Aorta (tissue), 5 donors: Measurements from ENCODE around the gene PRSS12. TPM values are rescaled to one million over a fixed set of nuclear protein-coding genes. Genes with fewer than 3 reads are reported as not detected.
"Not testable (repeated sequence)": the region's sequence is repeated elsewhere in the genome, so short reads cannot be mapped to it uniquely, and the experiment has no call there.

Experiments used
- ATAC-seq: fragments of 200-7000 bp; cut with Tn5 transposase; one replicate; pipeline ENCODE4 v1.9.1; 2022; ENCODE audit warnings: moderate library complexity; ENCODE audit not compliant: low FRiP score
- DNase-seq, 2 donors: peaks; one replicate each; pipeline ENCODE4 v3.0.0-alpha.2; 2020
- H3K27ac ChIP-seq, 2 donors: one replicate each; pipeline ENCODE4 v1.5.1; 2013; ENCODE audit warnings: low read length in 2 of 2, mild to moderate bottlenecking in 2 of 2, moderate library complexity in 2 of 2, control low read depth in 1 of 2, inconsistent platforms in 1 of 2, low read depth in 1 of 2
- H3K27me3 ChIP-seq, 2 donors: one replicate each; pipeline ENCODE4 v1.6.1; 2013; ENCODE audit warnings: control low read depth in 1 of 2, low read length in 1 of 2, mild to moderate bottlenecking in 1 of 2, moderate library complexity in 1 of 2; ENCODE audit not compliant: insufficient read depth in 2 of 2, control insufficient read depth in 1 of 2
- H3K36me3 ChIP-seq, 2 donors: one replicate each; pipeline ENCODE4 v1.6.1; 2013; ENCODE audit warnings: control low read depth in 1 of 2, low read length in 1 of 2, mild to moderate bottlenecking in 1 of 2; ENCODE audit not compliant: insufficient read depth in 2 of 2, control insufficient read depth in 1 of 2
- H3K4me1 ChIP-seq, 2 donors: one replicate each; pipeline ENCODE4 v1.6.1; 2013; ENCODE audit warnings: low read length in 2 of 2, control low read depth in 1 of 2, mild to moderate bottlenecking in 1 of 2, moderate library complexity in 1 of 2; ENCODE audit not compliant: insufficient read depth in 2 of 2, control insufficient read depth in 1 of 2
- H3K4me3 ChIP-seq, 2 donors: one replicate each; pipeline ENCODE4 v1.5.1; 2013; ENCODE audit warnings: low read length in 2 of 2, control low read depth in 1 of 2, mild to moderate bottlenecking in 1 of 2
- H3K9me3 ChIP-seq: one replicate; pipeline ENCODE4 v1.6.1; 2013; ENCODE audit warnings: mild to moderate bottlenecking, low read length; ENCODE audit not compliant: control insufficient read depth
- WGBS, 2 donors: extraction: QIAGEN DNeasy Blood & Tissue Kit; methylation state at CpG; one replicate each; pipeline ENCODE4 v1.1.7; 2013; 5-methylcytosine and 5-hydroxymethylcytosine counted together
- intact Hi-C, 2 donors: fragments of 100-400 bp; cut with DNase I; formaldehyde crosslinking; loops; one replicate each; pipeline versions ENCODE4 v1.14.2 to v1.15.0; 2022
- polyA plus RNA-seq, 2 donors: library from polyadenylated mRNA; stranded (reverse); fragments of 200-250 nt; gene quantifications; one replicate each; pipeline ENCODE4 v1.2.3, GENCODE V29; 2013
- total RNA-seq, 2 donors: library from RNA; stranded (reverse); fragmentation: NEBNext Ultra II Directional; extraction: Animal tissue kit (Norgen Biotek cat#: 25700); gene quantifications; one replicate each; pipeline ENCODE4 v1.2.1, GENCODE V29; 2021
- donor health status: healthy with polysubstance abuse.
- donor health status: Bipolar disorder and iron deficiency.
- donor health status: DM: no; HTN: no; CAD: no.
- donor health status: DM: no; HTN: no; CAD: no.
- donor health status: DM: yes; HTN: yes; CAD: no.

The PRSS12 gene
- total and polyA plus RNA-seq, 4 donors, result 0.18 to 0.50 TPM; not detected in 2

- intact Hi-C loops, result no loop called here
- no peak for ATAC-seq
- Histone ChIP-seq H3K27me3 (no peaks in the 10 kb centered on the region), H3K27ac (no peak overlapping the region), H3K4me1 (no peaks in the 10 kb centered on the region), H3K36me3 (no peaks in the 10 kb centered on the region), H3K4me3 (no peak overlapping the region), H3K9me3 (no peaks in the 10 kb centered on the region)
- 90 to 93% methylated on average over 2 of the region's 2 CpGs for WGBS, 2 donors
- no peak for DNase-seq
Observed at GRCh38 chr4:118271788-118272187, 81.0 kb downstream of the PRSS12 start.

- 1% methylated on average over 2 of the region's 2 CpGs for WGBS, 2 donors
- no peaks in the 10 kb centered on the region for H3K27me3 ChIP-seq
- H3K27ac ChIP-seq, result no peak overlapping the region
- no peaks in the 10 kb centered on the region for H3K9me3 ChIP-seq
- H3K36me3 ChIP-seq, result no peaks in the 10 kb centered on the region
- intact Hi-C loops, result no loop called here
- no peak overlapping the region for H3K4me3 ChIP-seq
- H3K4me1 ChIP-seq, result no peaks in the 10 kb centered on the region
- DNase-seq (no peak), ATAC-seq (no peak)
Observed at GRCh38 chr4:118270492-118270891, 82.3 kb downstream of the PRSS12 start.

DNA sequence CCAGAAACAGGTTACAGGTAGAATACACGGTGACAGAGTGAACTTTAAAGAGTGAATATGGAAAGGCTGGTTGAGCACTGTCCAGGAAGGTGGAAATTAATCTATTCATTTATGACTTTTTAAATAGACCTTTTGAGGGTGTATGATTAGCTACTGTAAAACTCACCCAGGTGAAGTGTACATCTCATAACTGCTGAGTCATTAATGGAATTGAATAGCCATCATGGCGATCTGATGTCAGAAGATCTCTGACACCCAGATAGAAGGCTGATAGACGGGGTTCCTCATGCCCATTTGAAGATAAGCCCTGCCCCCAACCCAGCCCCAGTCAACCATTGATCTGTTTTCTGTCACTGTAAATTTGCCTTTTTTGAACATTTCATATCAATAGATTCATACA, 84.0 kb downstream of the PRSS12 start:
- Histone ChIP-seq H3K36me3 (no peaks in the 10 kb centered on the region), H3K27me3 (no peaks in the 10 kb centered on the region), H3K4me3 (no peak overlapping the region), H3K27ac (no peak overlapping the region), H3K9me3 (no peaks in the 10 kb centered on the region), H3K4me1 (no peaks in the 10 kb centered on the region)
- 78 to 82% methylated on average over 3 of the region's 3 CpGs for WGBS, 2 donors
- ATAC-seq (no peak), DNase-seq (no peak)
- intact Hi-C loops, result no loop called here

GRCh38 chr4:118266145-118266496, 86.7 kb downstream of the PRSS12 start:
- H3K36me3 ChIP-seq, H3K27me3 ChIP-seq, H3K9me3 ChIP-seq, H3K4me1 ChIP-seq, intact Hi-C loops, DNase-seq, ATAC-seq, H3K27ac ChIP-seq, H3K4me3 ChIP-seq: not testable (repeated sequence)
- WGBS, 2 donors, result 69 to 76% methylated on average over 4 of the region's 4 CpGs

- DNase-seq, result peak; percentile 48 to 76
- ATAC-seq, result no peak
- intact Hi-C loops, result no loop called here
Observed at GRCh38 chr4:118265312-118266144, 87.3 kb downstream of the PRSS12 start.

GRCh38 chr4:118264096-118264495, 88.7 kb downstream of the PRSS12 start:
- WGBS, 2 donors, result 97% methylated on average over 3 of the region's 3 CpGs
- Histone ChIP-seq H3K4me1 (no peaks in the 10 kb centered on the region), H3K9me3 (no peaks in the 10 kb centered on the region), H3K36me3 (no peaks in the 10 kb centered on the region), H3K4me3 (no peak overlapping the region), H3K27ac (no peak overlapping the region), H3K27me3 (no peaks in the 10 kb centered on the region)
- ATAC-seq (no peak), DNase-seq (no peak)
- intact Hi-C loops, result no loop called here

More at GRCh38 chr4:118265312-118266144, 87.3 kb downstream of the PRSS12 start:
- H3K27me3 ChIP-seq, result no peaks in the 10 kb centered on the region
- 12 to 13% methylated on average over 60 to 64 of the region's 64 CpGs for WGBS, 2 donors
- no peaks in the 10 kb centered on the region for H3K4me1 ChIP-seq
- no peaks in the 10 kb centered on the region for H3K36me3 ChIP-seq
- H3K27ac ChIP-seq, result no peak overlapping the region
- no peaks in the 10 kb centered on the region for H3K9me3 ChIP-seq
- peak overlapping the region in 1 of 2 donors; percentile 62 for H3K4me3 ChIP-seq

DNA sequence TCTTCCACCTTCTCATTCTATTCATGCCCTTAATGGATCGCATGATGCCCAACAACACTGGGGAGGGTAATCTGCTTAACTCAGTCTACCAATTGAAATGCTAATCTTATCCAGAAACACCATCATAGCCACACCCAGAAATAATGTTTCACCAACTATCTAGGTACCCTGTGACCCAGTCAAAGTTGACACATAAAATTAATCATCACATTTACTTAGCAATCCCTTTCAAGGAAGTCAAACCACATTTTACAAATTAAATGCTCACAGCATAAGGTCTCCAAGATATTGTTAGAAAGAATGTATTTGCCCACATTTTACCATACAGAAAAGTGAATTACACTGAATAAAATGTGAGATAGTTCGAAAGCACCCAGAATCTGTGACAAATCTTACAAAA, 92.5 kb downstream of the PRSS12 start:
- H3K27me3 ChIP-seq, result no peaks in the 10 kb centered on the region
- H3K9me3 ChIP-seq, result no peaks in the 10 kb centered on the region
- 92% methylated on average over 2 of the region's 2 CpGs for whole genome bisulfite sequencing, 2 donors
- no peaks in the 10 kb centered on the region for H3K36me3 ChIP-seq
- H3K27ac ChIP-seq, result no peak overlapping the region
- H3K4me1 ChIP-seq, result no peaks in the 10 kb centered on the region
- no peak for ATAC-seq
- DNase-seq, result no peak
- intact Hi-C loops, result no loop called here
- H3K4me3 ChIP-seq, result no peak overlapping the region

DNA sequence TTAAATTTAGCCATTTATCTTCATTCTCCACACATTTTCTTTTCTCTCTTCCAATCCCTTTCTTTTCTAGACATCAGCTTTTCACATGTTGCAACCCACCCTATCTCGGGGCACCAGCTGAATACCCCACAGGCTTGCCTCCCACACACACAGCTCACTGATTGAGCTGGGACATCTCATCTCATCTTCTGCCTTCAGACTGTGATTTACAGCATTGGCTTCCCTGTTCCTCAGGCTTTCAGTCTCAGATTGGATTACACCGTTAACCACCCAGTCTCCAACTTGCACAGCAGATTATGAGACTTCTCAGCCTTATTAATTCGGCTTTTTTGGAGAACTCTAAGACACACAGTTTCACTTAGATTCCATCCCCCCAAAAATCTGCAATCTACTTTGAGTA, 93.7 kb downstream of the PRSS12 start:
- no peaks in the 10 kb centered on the region for H3K36me3 ChIP-seq
- intact Hi-C loops, result no loop called here
- ATAC-seq (no peak), DNase-seq (no peak)
- no peaks in the 10 kb centered on the region for H3K27me3 ChIP-seq
- 82 to 84% methylated on average over 3 of the region's 3 CpGs for WGBS, 2 donors
- no peaks in the 10 kb centered on the region for H3K4me1 ChIP-seq
- no peak overlapping the region for H3K27ac ChIP-seq
- H3K9me3 ChIP-seq, result no peaks in the 10 kb centered on the region
- H3K4me3 ChIP-seq, result no peak overlapping the region

DNA sequence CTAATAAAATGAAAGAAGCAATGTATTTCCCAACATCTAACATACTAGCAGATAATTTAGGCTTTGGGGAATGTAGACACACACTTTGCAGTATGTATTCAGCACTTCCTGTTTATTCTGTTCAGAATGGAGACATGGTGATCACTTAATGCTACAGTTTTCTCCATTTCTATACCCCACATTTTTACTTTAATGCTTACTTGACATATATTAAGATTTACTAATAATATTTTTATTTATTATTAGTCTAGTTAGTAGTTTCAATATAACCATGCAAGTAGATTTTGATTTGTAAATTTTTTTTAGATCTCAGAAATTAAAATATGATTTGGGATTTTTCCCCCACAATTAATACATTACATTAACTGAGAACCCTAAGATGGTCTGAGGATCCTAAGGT, 98.4 kb downstream of the PRSS12 start:
- Histone ChIP-seq H3K27me3 (no peaks in the 10 kb centered on the region), H3K36me3 (no peaks in the 10 kb centered on the region), H3K27ac (no peak overlapping the region), H3K4me3 (no peak overlapping the region), H3K9me3 (no peaks in the 10 kb centered on the region), H3K4me1 (no peaks in the 10 kb centered on the region)
- no peak for ATAC-seq
- intact Hi-C loops, result no loop called here
- no peak for DNase-seq
